ENCODE results near the gene KRT14. TPM values are rescaled to one million over a fixed set of nuclear protein-coding genes. Genes with fewer than 3 reads are reported as not detected.
A peak's percentile ranks its signal among the peaks of the same experiment; 100 is the strongest.
"Not testable (repeated sequence)": the region's sequence is repeated elsewhere in the genome, so short reads cannot be mapped to it uniquely, and the experiment has no call there.

The KRT14 gene
- total RNA-seq, 1 donor from 2014 or later: 0.19 TPM

GRCh38 chr17:41631898-41632285 is 45.2 kb upstream of the KRT14 start:
- H3K9me3 Mint-ChIP-seq: no peaks in the 10 kb centered on the region
- no peak overlapping the region for H3K4me3 Mint-ChIP-seq
- H3K27ac Mint-ChIP-seq: no peak overlapping the region
- H3K36me3 Mint-ChIP-seq: no peaks in the 10 kb centered on the region
- DNase-seq (ENCODE audit: extremely low spot score, unreplicated experiment): no peak
- H3K27me3 Mint-ChIP-seq: no peaks in the 10 kb centered on the region
- TF ChIP-seq CTCF (conservative IDR thresholded peaks at IDR 0.05): no peak
- peaks cover 19% of the 10 kb centered on the region for H3K4me1 Mint-ChIP-seq (ENCODE audit: unreplicated experiment)

GRCh38 chr17:41631025-41631897 is 44.6 kb upstream of the KRT14 start:
- Mint-ChIP-seq H3K27me3 (no peaks in the 10 kb centered on the region), H3K9me3 (no peaks in the 10 kb centered on the region), H3K4me1 (ENCODE audit: unreplicated experiment) (peaks cover 19% of the 10 kb centered on the region), H3K4me3 (no peak overlapping the region), H3K27ac (no peak overlapping the region), H3K36me3 (no peaks in the 10 kb centered on the region)
- no peak for TF ChIP-seq CTCF (conservative IDR thresholded peaks at IDR 0.05)
- DNase-seq (ENCODE audit: extremely low spot score, unreplicated experiment): no peak

- no peak for DNase-seq (ENCODE audit: extremely low spot score, unreplicated experiment)
- no peak overlapping the region for H3K4me3 Mint-ChIP-seq
Observed at GRCh38 chr17:41629826-41630670, 43.4 kb upstream of the KRT14 start.

GRCh38 chr17:41629316-41629715 is 42.6 kb upstream of the KRT14 start:
- Mint-ChIP-seq H3K4me1 (ENCODE audit: unreplicated experiment) (peaks cover 14% of the 10 kb centered on the region), H3K36me3 (no peaks in the 10 kb centered on the region), H3K27ac (peak overlapping the region; percentile 59), H3K9me3 (no peaks in the 10 kb centered on the region), H3K4me3 (no peak overlapping the region), H3K27me3 (peaks cover 4% of the 10 kb centered on the region)
- TF ChIP-seq CTCF (conservative IDR thresholded peaks at IDR 0.05): no peak
- DNase-seq (ENCODE audit: extremely low spot score, unreplicated experiment): no peak

More at GRCh38 chr17:41629826-41630670, 43.4 kb upstream of the KRT14 start:
- H3K4me1 Mint-ChIP-seq (ENCODE audit: unreplicated experiment): peaks cover 12% of the 10 kb centered on the region
- no peaks in the 10 kb centered on the region for H3K9me3 Mint-ChIP-seq
- no peak for TF ChIP-seq CTCF (conservative IDR thresholded peaks at IDR 0.05)
- H3K27ac Mint-ChIP-seq: no peak overlapping the region
- H3K27me3 Mint-ChIP-seq: no peaks in the 10 kb centered on the region
- H3K36me3 Mint-ChIP-seq: no peaks in the 10 kb centered on the region

- Mint-ChIP-seq H3K27ac (peak overlapping the region; percentile 59), H3K4me1 (ENCODE audit: unreplicated experiment) (peaks cover 14% of the 10 kb centered on the region)
- H3K36me3 Mint-ChIP-seq; H3K9me3 Mint-ChIP-seq; H3K4me3 Mint-ChIP-seq; DNase-seq (ENCODE audit: extremely low spot score, unreplicated experiment); H3K27me3 Mint-ChIP-seq: not testable (repeated sequence)
Observed at GRCh38 chr17:41628621-41629255, 42.0 kb upstream of the KRT14 start.

- not testable (repeated sequence) for DNase-seq (ENCODE audit: extremely low spot score, unreplicated experiment); H3K4me3 Mint-ChIP-seq; H3K9me3 Mint-ChIP-seq; H3K27me3 Mint-ChIP-seq; H3K36me3 Mint-ChIP-seq
- Mint-ChIP-seq H3K4me1 (ENCODE audit: unreplicated experiment) (peaks cover 14% of the 10 kb centered on the region), H3K27ac (peak overlapping the region; percentile 67)
Observed at GRCh38 chr17:41628073-41628370, 41.3 kb upstream of the KRT14 start.

Data from type B pancreatic cell (in vitro differentiated cells).